ENCODE measurements around the gene FLT1. TPM values are rescaled to one million over a fixed set of nuclear protein-coding genes. Genes with fewer than 3 reads are reported as not detected.

FLT1 gene
- total RNA-seq = 0.77 and 1.3 TPM in 2 replicates
- 1.6 and 2.5 TPM in 2 replicates for polyA plus RNA-seq
- 1.4 and 2.0 TPM in 2 replicates for polyA plus RNA-seq (2012)
- polyA minus RNA-seq (ENCODE audit: low replicate concordance) = 0.04 and 0.67 TPM in 2 replicates

- peak within 1 kb of the TSS; percentile 16 for H3K9ac ChIP-seq (ENCODE audit: insufficient read depth, low read length)
- no peaks in the 10 kb centered on the region for H4K20me1 ChIP-seq (ENCODE audit: control insufficient read depth, extremely low read depth, insufficient read depth, low read length)
- peak within 1 kb of the TSS; percentile 13 to 52 (median 37) for H3K4me3 ChIP-seq (replicated peaks in 1 of 4; ENCODE audit: control extremely low read depth in 1 of 4, insufficient read depth in 1 of 4, low read depth in 3 of 4, low read length in 4 of 4)
- peak within 1 kb of the TSS; percentile 82 for H3K4me2 ChIP-seq (ENCODE audit: extremely low read depth, insufficient read depth, low read length)
- H3K4me1 ChIP-seq (ENCODE audit: control insufficient read depth, extremely low read depth, insufficient read depth, low read length) = no peaks in the 10 kb centered on the region
- TF ChIP-seq EZH2 (IDR thresholded peaks at IDR 0.05; ENCODE audit: low read length, missing control alignments) = no peak
- TF ChIP-seq CTCF (conservative IDR thresholded peaks at IDR 0.05 in 1 of 2, IDR thresholded peaks at IDR 0.05 in 1 of 2; ENCODE audit: low read depth in 1 of 2, low read length in 2 of 2) = no peak
- no peaks in the 10 kb centered on the region for H3K36me3 ChIP-seq (ENCODE audit: control insufficient read depth, insufficient read depth, low read length)
- no peaks in the 10 kb centered on the region for H3K9me3 ChIP-seq (ENCODE audit: control insufficient read depth, insufficient read depth, low read depth, low read length)
- H3K79me2 ChIP-seq (ENCODE audit: control insufficient read depth, insufficient read depth, low read length) = no peaks in the 10 kb centered on the region
- peaks cover 68% of the 10 kb centered on the region for H3K27me3 ChIP-seq (ENCODE audit: control insufficient read depth, insufficient read depth, low read length)
- DNase-seq (ENCODE audit: low read depth in 2 of 2) = peak in 1 of 2 donors; percentile 32
- no peak within 1 kb of the TSS for H3K27ac ChIP-seq (ENCODE audit: insufficient read depth, low read length)
- H2AFZ ChIP-seq (ENCODE audit: low read length) = no peak within 1 kb of the TSS
These were observed at the start of gene FLT1 for GRCh38 chr13:28494778-28495537. Gene FLT1, minus strand, starts transcription at chr13:28495128. Its CDS starts 285 bp downstream, at chr13:28494843.

- no peaks in the 10 kb centered on the region for H4K20me1 ChIP-seq (ENCODE audit: control insufficient read depth, extremely low read depth, insufficient read depth, low read length)
- no peaks in the 10 kb centered on the region for H3K27me3 ChIP-seq (ENCODE audit: control insufficient read depth, insufficient read depth, low read length)
- no peak overlapping the region for H3K4me3 ChIP-seq (replicated peaks in 1 of 4; ENCODE audit: control extremely low read depth in 1 of 4, insufficient read depth in 1 of 4, low read depth in 3 of 4, low read length in 4 of 4)
- H3K9me3 ChIP-seq (ENCODE audit: control insufficient read depth, insufficient read depth, low read depth, low read length) = no peaks in the 10 kb centered on the region
- no peak overlapping the region for H3K9ac ChIP-seq (ENCODE audit: insufficient read depth, low read length)
- no peak overlapping the region for H3K27ac ChIP-seq (ENCODE audit: insufficient read depth, low read length)
- H3K4me2 ChIP-seq (ENCODE audit: extremely low read depth, insufficient read depth, low read length) = no peak overlapping the region
- H2AFZ ChIP-seq (ENCODE audit: low read length) = no peak overlapping the region
- TF ChIP-seq CTCF (conservative IDR thresholded peaks at IDR 0.05 in 1 of 2, IDR thresholded peaks at IDR 0.05 in 1 of 2; ENCODE audit: low read depth in 1 of 2, low read length in 2 of 2) (no peak), EZH2 (IDR thresholded peaks at IDR 0.05; ENCODE audit: low read length, missing control alignments) (no peak)
- no peaks in the 10 kb centered on the region for H3K36me3 ChIP-seq (ENCODE audit: control insufficient read depth, insufficient read depth, low read length)
- no peaks in the 10 kb centered on the region for H3K4me1 ChIP-seq (ENCODE audit: control insufficient read depth, extremely low read depth, insufficient read depth, low read length)
- H3K79me2 ChIP-seq (ENCODE audit: control insufficient read depth, insufficient read depth, low read length) = no peaks in the 10 kb centered on the region
- DNase-seq (ENCODE audit: low read depth in 2 of 2) = no peak
These were observed 49.1 kb upstream of the FLT1 start for GRCh38 chr13:28544026-28544425.

- no peaks in the 10 kb centered on the region for H3K36me3 ChIP-seq (ENCODE audit: control insufficient read depth, insufficient read depth, low read length)
- TF ChIP-seq EZH2 (IDR thresholded peaks at IDR 0.05; ENCODE audit: low read length, missing control alignments) (no peak), CTCF (conservative IDR thresholded peaks at IDR 0.05 in 1 of 2, IDR thresholded peaks at IDR 0.05 in 1 of 2; ENCODE audit: low read depth in 1 of 2, low read length in 2 of 2) (no peak)
- H3K79me2 ChIP-seq (ENCODE audit: control insufficient read depth, insufficient read depth, low read length) = no peaks in the 10 kb centered on the region
- no peak for DNase-seq (ENCODE audit: low read depth in 2 of 2)
- H3K4me3 ChIP-seq (replicated peaks in 1 of 4; ENCODE audit: control extremely low read depth in 1 of 4, insufficient read depth in 1 of 4, low read depth in 3 of 4, low read length in 4 of 4) = no peak overlapping the region
- H3K27ac ChIP-seq (ENCODE audit: insufficient read depth, low read length) = no peak overlapping the region
- no peaks in the 10 kb centered on the region for H3K9me3 ChIP-seq (ENCODE audit: control insufficient read depth, insufficient read depth, low read depth, low read length)
- no peak overlapping the region for H3K9ac ChIP-seq (ENCODE audit: insufficient read depth, low read length)
- no peaks in the 10 kb centered on the region for H3K27me3 ChIP-seq (ENCODE audit: control insufficient read depth, insufficient read depth, low read length)
- no peaks in the 10 kb centered on the region for H3K4me1 ChIP-seq (ENCODE audit: control insufficient read depth, extremely low read depth, insufficient read depth, low read length)
- H4K20me1 ChIP-seq (ENCODE audit: control insufficient read depth, extremely low read depth, insufficient read depth, low read length) = no peaks in the 10 kb centered on the region
- H2AFZ ChIP-seq (ENCODE audit: low read length) = no peak overlapping the region
- H3K4me2 ChIP-seq (ENCODE audit: extremely low read depth, insufficient read depth, low read length) = no peak overlapping the region
These were observed 47.9 kb upstream of the FLT1 start for GRCh38 chr13:28542804-28543203.

Data from fibroblast of lung (primary cell).